HepG2 (cell line): ENCODE results near the gene FAAP20. TPM values are rescaled to one million over a fixed set of nuclear protein-coding genes. Genes with fewer than 3 reads are reported as not detected.

ENCODE experiments used
- FOXA3 ChIP-seq: IDR thresholded peaks from 2 replicates; pipeline ENCODE4 v1.6.1; 2016; ENCODE audit warnings: missing genetic modification reagents, missing compliant biosample characterization
- HOXD1 ChIP-seq: sonication (generic); formaldehyde crosslinking; IDR thresholded peaks from 2 replicates; pipeline ENCODE4 v1.5.0; 2020; ENCODE audit warnings: missing genetic modification reagents
- NAIF1 ChIP-seq: sonication (generic); formaldehyde crosslinking; IDR thresholded peaks from 2 replicates; pipeline ENCODE4 v1.5.0; 2020; ENCODE audit warnings: mild to moderate bottlenecking, missing genetic modification reagents, borderline replicate concordance
- NFKB2 ChIP-seq: sonication (generic); formaldehyde crosslinking; IDR thresholded peaks from 2 replicates; pipeline ENCODE4 v1.4.0; 2020; ENCODE audit warnings: missing genetic modification reagents, borderline replicate concordance
- SP1 ChIP-seq, 2 experiments: fragments of 450-650 bp in 1 of 2; sonication (generic) in 1 of 2; formaldehyde crosslinking in 1 of 2; IDR thresholded peaks; 2 replicates each; pipeline versions ENCODE4 v1.4.0 to v1.6.1; 2016 to 2020; ENCODE audit warnings: missing genetic modification reagents in 1 of 2
- TEAD2 ChIP-seq: sonication (generic); formaldehyde crosslinking; IDR thresholded peaks from 2 replicates; pipeline ENCODE4 v1.9.0; 2021; ENCODE audit warnings: missing genetic modification reagents
- XBP1 ChIP-seq: sonication (generic); formaldehyde crosslinking; IDR thresholded peaks from 2 replicates; pipeline ENCODE4 v1.5.0; 2020; ENCODE audit warnings: missing genetic modification reagents
- ZNF207 ChIP-seq: fragments of 450-650 bp; IDR thresholded peaks from 2 replicates; pipeline ENCODE4 v1.6.1; 2016; ENCODE audit warnings: antibody characterized with exemption, borderline replicate concordance
- ZNF251 ChIP-seq: sonication (generic); formaldehyde crosslinking; IDR thresholded peaks from 2 replicates; pipeline ENCODE4 v1.9.0; 2021; ENCODE audit warnings: mild to moderate bottlenecking, missing genetic modification reagents
- ZNF644 ChIP-seq: IDR thresholded peaks from 2 replicates; pipeline ENCODE4 v1.6.1; 2016; ENCODE audit warnings: low read depth
- ZNF773 ChIP-seq: sonication (generic); formaldehyde crosslinking; IDR thresholded peaks from 2 replicates; pipeline ENCODE4 v1.4.0; 2020; ENCODE audit warnings: missing genetic modification reagents, borderline replicate concordance
- ZNF788 ChIP-seq: sonication (generic); formaldehyde crosslinking; IDR thresholded peaks from 2 replicates; pipeline ENCODE4 v1.5.0; 2020; ENCODE audit warnings: mild to moderate bottlenecking, missing genetic modification reagents, borderline replicate concordance
- ZSCAN12 ChIP-seq: sonication (generic); formaldehyde crosslinking; IDR thresholded peaks from 2 replicates; pipeline ENCODE4 v1.9.0; 2021; ENCODE audit warnings: mild to moderate bottlenecking, missing genetic modification reagents
- polyA plus RNA-seq, 8 experiments: library from polyadenylated mRNA; depleted of rRNA in 3 of 8; stranded (reverse) in 7 of 8; unstranded in 1 of 8; fragments of >200 nt; fragmentation: Illumina TruSeq in 4 of 8; extraction: Trizol in 4 of 8; gene quantifications; 2 replicates each; pipeline versions ENCODE4 v1.2.1 to v1.2.3, GENCODE V29; 2011 to 2016; ENCODE audit warnings: low read depth in 4 of 8, missing spikeins in 1 of 8, mixed read lengths in 1 of 8; ENCODE audit not compliant: insufficient read depth in 1 of 8
- total RNA-seq, 5 experiments: library from RNA; depleted of rRNA; stranded (reverse); fragments of >200 nt; fragmentation: Illumina TruSeq; extraction: Trizol; gene quantifications; 2 replicates each; pipeline ENCODE4 v1.2.3, GENCODE V29; 2016; ENCODE audit warnings: low read depth in 1 of 5
- TF ChIP-seq, protein P1 (sequence below): sonication (generic); formaldehyde crosslinking; IDR thresholded peaks from 2 replicates; pipeline ENCODE4 v1.4.0; 2020; ENCODE audit warnings: mild to moderate bottlenecking, missing genetic modification reagents
- TF ChIP-seq, protein P2 (sequence below): sonication (generic); formaldehyde crosslinking; IDR thresholded peaks from 2 replicates; pipeline ENCODE4 v1.4.0; 2020; ENCODE audit warnings: low read depth, mild to moderate bottlenecking, missing genetic modification reagents
- TF ChIP-seq, protein P3 (sequence below): sonication (generic); formaldehyde crosslinking; IDR thresholded peaks from 2 replicates; pipeline ENCODE4 v1.4.0; 2020; ENCODE audit warnings: missing genetic modification reagents, low read depth, mild to moderate bottlenecking, borderline replicate concordance
- TF ChIP-seq, protein P4 (sequence below): sonication (generic); formaldehyde crosslinking; IDR thresholded peaks from 2 replicates; pipeline ENCODE4 v1.8.0; 2022; ENCODE audit warnings: mild to moderate bottlenecking, missing genetic modification reagents, moderate library complexity

The FAAP20 gene
- total and polyA plus RNA-seq, 2 of the 13 experiments (the other 11 are each of a cell fraction or from before 2014, with no cell fraction given) = 9.6 to 10.8 TPM

DNA sequence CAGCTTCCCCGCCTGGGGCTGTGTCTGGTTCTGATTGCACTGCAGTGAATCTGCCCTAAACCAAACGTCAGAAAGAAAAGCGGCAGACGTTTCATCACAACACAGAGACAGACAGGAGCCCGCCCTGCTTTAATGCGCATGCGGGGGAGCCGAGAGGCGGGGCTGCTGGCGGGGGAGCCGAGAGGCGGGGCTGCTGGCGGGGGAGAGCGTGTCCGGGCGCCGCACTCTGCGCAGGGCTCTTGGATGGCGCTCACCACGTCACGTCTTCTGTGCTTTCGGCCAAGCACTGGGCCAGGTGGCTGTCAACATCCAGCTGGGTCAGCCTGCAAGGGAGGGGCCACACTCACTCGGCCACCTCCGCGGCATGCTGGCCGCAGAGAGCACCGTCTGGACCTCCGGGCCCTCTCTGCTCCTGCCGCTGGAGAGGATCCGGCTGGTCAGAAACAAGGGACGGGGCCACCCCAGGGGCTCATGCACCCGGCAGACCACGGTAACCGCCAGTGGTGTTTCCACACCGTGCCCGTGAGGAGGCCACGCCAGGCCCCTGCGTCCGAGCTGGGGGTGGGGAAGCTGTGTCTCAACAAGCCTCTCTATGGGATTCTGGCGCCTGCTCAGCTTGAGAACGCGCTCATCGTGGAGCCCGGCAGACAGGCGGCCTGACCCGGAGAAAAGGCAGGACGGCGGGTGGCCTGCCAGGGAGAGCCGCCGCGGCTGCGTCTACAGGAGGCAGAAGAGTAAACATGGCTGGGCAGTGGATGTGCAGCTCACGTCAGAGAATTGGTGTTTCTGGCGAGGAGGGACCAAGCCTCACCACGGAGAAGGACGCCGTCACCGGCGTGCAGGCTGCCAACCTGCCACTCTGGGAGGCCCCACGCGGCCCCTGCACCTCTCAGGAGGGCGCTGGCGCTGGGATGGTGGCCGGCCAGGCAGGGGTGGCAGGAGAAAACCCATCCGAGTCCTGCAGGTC, 4.8 kb downstream of the FAAP20 start (continued):
- TF ChIP-seq, protein P1, sequence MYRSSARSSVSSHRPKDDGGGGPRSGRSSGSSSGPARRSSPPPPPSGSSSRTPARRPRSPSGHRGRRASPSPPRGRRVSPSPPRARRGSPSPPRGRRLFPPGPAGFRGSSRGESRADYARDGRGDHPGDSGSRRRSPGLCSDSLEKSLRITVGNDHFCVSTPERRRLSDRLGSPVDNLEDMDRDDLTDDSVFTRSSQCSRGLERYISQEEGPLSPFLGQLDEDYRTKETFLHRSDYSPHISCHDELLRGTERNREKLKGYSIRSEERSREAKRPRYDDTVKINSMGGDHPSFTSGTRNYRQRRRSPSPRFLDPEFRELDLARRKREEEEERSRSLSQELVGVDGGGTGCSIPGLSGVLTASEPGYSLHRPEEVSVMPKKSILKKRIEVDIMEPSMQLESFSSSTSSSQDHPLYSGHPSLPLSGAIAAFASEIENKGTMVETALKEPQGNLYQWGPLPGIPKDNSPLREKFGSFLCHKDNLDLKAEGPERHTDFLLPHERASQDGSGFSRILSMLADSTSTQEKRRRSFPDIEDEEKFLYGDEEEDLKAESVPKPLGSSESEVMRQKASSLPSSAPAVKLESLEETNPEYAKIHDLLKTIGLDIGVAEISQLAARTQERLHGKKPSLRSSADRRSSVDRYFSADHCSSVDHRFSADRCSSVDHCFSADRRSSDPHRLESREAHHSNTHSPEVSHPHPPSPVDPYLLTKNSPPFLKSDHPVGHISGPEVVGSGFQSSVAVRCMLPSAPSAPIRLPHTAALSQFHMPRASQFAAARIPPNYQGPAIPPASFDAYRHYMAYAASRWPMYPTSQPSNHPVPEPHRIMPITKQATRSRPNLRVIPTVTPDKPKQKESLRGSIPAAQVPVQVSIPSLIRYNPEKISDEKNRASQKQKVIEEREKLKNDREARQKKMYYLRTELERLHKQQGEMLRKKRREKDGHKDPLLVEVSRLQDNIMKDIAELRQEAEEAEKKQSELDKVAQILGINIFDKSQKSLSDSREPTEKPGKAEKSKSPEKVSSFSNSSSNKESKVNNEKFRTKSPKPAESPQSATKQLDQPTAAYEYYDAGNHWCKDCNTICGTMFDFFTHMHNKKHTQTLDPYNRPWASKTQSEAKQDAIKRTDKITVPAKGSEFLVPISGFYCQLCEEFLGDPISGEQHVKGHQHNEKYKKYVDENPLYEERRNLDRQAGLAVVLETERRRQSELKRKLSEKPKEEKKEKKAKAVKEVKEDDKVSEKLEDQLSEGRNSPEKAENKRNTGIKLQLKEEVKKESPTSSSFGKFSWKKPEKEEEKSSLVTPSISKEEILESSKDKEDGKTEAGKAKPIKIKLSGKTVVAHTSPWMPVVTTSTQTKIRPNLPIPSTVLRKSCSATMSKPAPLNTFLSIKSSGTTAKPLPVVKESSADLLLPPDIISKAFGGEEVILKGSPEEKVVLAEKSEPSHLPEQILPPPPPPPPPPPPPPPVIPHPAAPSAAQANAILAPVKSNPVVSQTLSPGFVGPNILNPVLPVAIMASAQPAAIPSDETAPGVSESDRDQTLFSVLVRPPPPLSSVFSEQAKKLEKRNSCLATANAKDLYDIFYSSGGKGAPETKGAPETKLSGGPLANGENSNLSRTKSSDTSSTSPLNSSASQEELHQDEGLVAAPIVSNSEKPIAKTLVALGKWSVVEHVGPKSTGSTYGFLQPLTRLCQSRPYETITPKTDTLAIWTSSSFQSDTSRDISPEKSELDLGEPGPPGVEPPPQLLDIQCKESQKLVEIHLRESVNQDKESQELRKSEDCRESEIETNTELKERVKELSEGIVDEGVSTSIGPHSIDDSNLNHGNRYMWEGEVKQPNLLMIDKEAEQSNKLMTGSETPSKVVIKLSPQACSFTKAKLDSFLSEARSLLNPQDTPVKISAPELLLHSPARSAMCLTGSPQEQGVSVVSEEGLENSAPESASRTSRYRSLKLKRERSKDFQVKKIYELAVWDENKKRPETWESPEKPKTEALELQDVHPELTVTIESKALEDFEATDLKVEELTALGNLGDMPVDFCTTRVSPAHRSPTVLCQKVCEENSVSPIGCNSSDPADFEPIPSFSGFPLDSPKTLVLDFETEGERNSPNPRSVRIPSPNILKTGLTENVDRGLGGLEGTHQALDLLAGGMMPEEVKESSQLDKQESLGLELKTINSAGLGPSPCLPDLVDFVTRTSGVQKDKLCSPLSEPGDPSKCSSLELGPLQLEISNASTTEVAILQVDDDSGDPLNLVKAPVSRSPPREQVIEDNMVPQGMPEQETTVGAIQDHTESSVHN (CRISPR knock-in tag) = 0 out of 2 replicates have a peak, but pooled peaks have one; percentile 43
- TF ChIP-seq ZNF788 (peak; percentile 82), SP1 (IDR thresholded peaks at IDR 0.05) (no peak), SP1 (CRISPR knock-in tag; IDR thresholded peaks at IDR 0.05) (no peak), XBP1 (CRISPR knock-in tag) (no peak), FOXA3 (CRISPR knock-in tag) (peak; percentile 84), TEAD2 (CRISPR knock-in tag) (no peak), ZSCAN12 (0 out of 2 replicates have a peak, but pooled peaks have one; percentile 23), HOXD1 (CRISPR knock-in tag) (no peak), ZNF773 (no peak), ZNF251 (0 out of 2 replicates have a peak, but pooled peaks have one; percentile 36), NFKB2 (peak; percentile 64; the same call in 1 of the 2 replicates), ZNF207 (no peak), NAIF1 (CRISPR knock-in tag) (no peak), ZNF644 (no peak)
- TF ChIP-seq, protein P2, sequence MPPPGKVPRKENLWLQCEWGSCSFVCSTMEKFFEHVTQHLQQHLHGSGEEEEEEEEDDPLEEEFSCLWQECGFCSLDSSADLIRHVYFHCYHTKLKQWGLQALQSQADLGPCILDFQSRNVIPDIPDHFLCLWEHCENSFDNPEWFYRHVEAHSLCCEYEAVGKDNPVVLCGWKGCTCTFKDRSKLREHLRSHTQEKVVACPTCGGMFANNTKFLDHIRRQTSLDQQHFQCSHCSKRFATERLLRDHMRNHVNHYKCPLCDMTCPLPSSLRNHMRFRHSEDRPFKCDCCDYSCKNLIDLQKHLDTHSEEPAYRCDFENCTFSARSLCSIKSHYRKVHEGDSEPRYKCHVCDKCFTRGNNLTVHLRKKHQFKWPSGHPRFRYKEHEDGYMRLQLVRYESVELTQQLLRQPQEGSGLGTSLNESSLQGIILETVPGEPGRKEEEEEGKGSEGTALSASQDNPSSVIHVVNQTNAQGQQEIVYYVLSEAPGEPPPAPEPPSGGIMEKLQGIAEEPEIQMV = no peak
- TF ChIP-seq, protein P3, sequence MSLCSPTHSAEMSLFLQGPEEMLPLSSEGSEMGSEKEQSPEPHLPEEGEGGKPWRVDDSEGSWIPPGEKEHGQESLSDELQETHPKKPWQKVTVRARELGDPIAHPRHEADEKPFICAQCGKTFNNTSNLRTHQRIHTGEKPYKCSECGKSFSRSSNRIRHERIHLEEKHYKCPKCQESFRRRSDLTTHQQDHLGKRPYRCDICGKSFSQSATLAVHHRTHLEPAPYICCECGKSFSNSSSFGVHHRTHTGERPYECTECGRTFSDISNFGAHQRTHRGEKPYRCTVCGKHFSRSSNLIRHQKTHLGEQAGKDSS (CRISPR knock-in tag) = peak; percentile 84
- TF ChIP-seq, protein P4, sequence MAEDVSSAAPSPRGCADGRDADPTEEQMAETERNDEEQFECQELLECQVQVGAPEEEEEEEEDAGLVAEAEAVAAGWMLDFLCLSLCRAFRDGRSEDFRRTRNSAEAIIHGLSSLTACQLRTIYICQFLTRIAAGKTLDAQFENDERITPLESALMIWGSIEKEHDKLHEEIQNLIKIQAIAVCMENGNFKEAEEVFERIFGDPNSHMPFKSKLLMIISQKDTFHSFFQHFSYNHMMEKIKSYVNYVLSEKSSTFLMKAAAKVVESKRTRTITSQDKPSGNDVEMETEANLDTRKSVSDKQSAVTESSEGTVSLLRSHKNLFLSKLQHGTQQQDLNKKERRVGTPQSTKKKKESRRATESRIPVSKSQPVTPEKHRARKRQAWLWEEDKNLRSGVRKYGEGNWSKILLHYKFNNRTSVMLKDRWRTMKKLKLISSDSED (CRISPR knock-in tag) = no peak
